ENCODE data around the gene CAPG.

The CAPG gene, protein sequence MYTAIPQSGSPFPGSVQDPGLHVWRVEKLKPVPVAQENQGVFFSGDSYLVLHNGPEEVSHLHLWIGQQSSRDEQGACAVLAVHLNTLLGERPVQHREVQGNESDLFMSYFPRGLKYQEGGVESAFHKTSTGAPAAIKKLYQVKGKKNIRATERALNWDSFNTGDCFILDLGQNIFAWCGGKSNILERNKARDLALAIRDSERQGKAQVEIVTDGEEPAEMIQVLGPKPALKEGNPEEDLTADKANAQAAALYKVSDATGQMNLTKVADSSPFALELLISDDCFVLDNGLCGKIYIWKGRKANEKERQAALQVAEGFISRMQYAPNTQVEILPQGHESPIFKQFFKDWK

GRCh38 chr2:85409845-85410583 lies at the start of gene CAPG:
Gene CAPG, minus strand, starts transcription at chr2:85410366. Its CDS starts 8,221 bp downstream, at chr2:85402145.
- CTCF ChIA-PET = interaction anchor here (0.6 to 1.4 kb wide), 2 partner anchors 128 to 142 kb away, joined by 3 to 4 read pairs; no protein-coding TSS in a partner anchor
- H3K4me1 ChIP-seq (ENCODE audit: control insufficient read depth, insufficient read depth, low read length) = no peaks in the 10 kb centered on the region; the same call in 1 of the 2 replicates
- no peaks in the 10 kb centered on the region for H3K9me3 ChIP-seq (ENCODE audit: control insufficient read depth, insufficient read depth, low read depth, low read length)
- no peak within 1 kb of the TSS for H3K27ac ChIP-seq (ENCODE audit: extremely low read depth, low read depth, low read length)
- H3K4me3 ChIP-seq (ENCODE audit: low read depth, low read length) = no peak within 1 kb of the TSS
- no peaks in the 10 kb centered on the region for H3K36me3 ChIP-seq (ENCODE audit: control insufficient read depth in 2 of 2, insufficient read depth in 1 of 2, low read length in 2 of 2)
- POLR2A ChIA-PET = no interaction called here
- TF ChIP-seq BCL11A (tag by site-specific recombination; IDR thresholded peaks at IDR 0.05; ENCODE audit: low read depth) = no peak
- TF ChIP-seq, protein P1, sequence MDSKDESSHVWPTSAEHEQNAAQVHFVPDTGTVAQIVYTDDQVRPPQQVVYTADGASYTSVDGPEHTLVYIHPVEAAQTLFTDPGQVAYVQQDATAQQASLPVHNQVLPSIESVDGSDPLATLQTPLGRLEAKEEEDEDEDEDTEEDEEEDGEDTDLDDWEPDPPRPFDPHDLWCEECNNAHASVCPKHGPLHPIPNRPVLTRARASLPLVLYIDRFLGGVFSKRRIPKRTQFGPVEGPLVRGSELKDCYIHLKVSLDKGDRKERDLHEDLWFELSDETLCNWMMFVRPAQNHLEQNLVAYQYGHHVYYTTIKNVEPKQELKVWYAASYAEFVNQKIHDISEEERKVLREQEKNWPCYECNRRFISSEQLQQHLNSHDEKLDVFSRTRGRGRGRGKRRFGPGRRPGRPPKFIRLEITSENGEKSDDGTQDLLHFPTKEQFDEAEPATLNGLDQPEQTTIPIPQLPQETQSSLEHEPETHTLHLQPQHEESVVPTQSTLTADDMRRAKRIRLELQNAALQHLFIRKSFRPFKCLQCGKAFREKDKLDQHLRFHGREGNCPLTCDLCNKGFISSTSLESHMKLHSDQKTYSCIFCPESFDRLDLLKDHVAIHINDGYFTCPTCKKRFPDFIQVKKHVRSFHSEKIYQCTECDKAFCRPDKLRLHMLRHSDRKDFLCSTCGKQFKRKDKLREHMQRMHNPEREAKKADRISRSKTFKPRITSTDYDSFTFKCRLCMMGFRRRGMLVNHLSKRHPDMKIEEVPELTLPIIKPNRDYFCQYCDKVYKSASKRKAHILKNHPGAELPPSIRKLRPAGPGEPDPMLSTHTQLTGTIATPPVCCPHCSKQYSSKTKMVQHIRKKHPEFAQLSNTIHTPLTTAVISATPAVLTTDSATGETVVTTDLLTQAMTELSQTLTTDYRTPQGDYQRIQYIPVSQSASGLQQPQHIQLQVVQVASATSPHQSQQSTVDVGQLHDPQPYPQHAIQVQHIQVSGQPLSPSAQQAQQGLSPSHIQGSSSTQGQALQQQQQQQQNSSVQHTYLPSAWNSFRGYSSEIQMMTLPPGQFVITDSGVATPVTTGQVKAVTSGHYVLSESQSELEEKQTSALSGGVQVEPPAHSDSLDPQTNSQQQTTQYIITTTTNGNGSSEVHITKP (tag by site-specific recombination; IDR thresholded peaks at IDR 0.05) = peak; percentile 24; the same call in 1 of the 2 replicates
- no peak for TF ChIP-seq ZNF670 (tag by site-specific recombination; IDR thresholded peaks at IDR 0.05; ENCODE audit: low read depth)
- TF ChIP-seq BCL11B (tag by site-specific recombination; IDR thresholded peaks at IDR 0.05; ENCODE audit: low read depth) = no peak
- TF ChIP-seq ZNF133 (tag by site-specific recombination; IDR thresholded peaks at IDR 0.05) = no peak
- 0 out of 2 replicates have a peak, but pooled peaks have one; percentile 11 for TF ChIP-seq KLF9 (tag by site-specific recombination; IDR thresholded peaks at IDR 0.05; ENCODE audit: low read depth)
- TF ChIP-seq ZBTB1 (tag by site-specific recombination; IDR thresholded peaks at IDR 0.05) = no peak
- no peak for TF ChIP-seq KLF7 (tag by site-specific recombination; IDR thresholded peaks at IDR 0.05; ENCODE audit: borderline replicate concordance)
- TF ChIP-seq EGR2 (tag by site-specific recombination; IDR thresholded peaks at IDR 0.05; ENCODE audit: low read depth) = peak; percentile 82
- no peak for TF ChIP-seq ZNF623 (tag by site-specific recombination; IDR thresholded peaks at IDR 0.05)
- no peak for TF ChIP-seq ZNF211 (tag by site-specific recombination; IDR thresholded peaks at IDR 0.05; ENCODE audit: low read depth)
- peak; percentile 68 for TF ChIP-seq ZFHX2 (tag by site-specific recombination; conservative IDR thresholded peaks at IDR 0.05)
- TF ChIP-seq ZNF366 (tag by site-specific recombination; conservative IDR thresholded peaks at IDR 0.05) = no peak
- TF ChIP-seq, protein P2, sequence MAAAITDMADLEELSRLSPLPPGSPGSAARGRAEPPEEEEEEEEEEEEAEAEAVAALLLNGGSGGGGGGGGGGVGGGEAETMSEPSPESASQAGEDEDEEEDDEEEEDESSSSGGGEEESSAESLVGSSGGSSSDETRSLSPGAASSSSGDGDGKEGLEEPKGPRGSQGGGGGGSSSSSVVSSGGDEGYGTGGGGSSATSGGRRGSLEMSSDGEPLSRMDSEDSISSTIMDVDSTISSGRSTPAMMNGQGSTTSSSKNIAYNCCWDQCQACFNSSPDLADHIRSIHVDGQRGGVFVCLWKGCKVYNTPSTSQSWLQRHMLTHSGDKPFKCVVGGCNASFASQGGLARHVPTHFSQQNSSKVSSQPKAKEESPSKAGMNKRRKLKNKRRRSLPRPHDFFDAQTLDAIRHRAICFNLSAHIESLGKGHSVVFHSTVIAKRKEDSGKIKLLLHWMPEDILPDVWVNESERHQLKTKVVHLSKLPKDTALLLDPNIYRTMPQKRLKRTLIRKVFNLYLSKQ (tag by site-specific recombination; IDR thresholded peaks at IDR 0.05; ENCODE audit: borderline replicate concordance) = no peak
- TF ChIP-seq ZNF558 (tag by site-specific recombination; IDR thresholded peaks at IDR 0.05) = no peak
- no peak for TF ChIP-seq ZNF112 (tag by site-specific recombination; IDR thresholded peaks at IDR 0.05)
- no peak for TF ChIP-seq ZFP37 (tag by site-specific recombination; IDR thresholded peaks at IDR 0.05)
- TF ChIP-seq, protein P3, sequence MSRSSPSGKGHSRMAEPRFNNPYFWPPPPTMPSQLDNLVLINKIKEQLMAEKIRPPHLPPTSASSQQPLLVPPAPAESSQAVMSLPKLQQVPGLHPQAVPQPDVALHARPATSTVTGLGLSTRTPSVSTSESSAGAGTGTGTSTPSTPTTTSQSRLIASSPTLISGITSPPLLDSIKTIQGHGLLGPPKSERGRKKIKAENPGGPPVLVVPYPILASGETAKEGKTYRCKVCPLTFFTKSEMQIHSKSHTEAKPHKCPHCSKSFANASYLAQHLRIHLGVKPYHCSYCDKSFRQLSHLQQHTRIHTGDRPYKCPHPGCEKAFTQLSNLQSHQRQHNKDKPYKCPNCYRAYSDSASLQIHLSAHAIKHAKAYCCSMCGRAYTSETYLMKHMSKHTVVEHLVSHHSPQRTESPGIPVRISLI (tag by site-specific recombination; IDR thresholded peaks at IDR 0.05) = no peak
- no peak for TF ChIP-seq ZNF555 (tag by site-specific recombination; conservative IDR thresholded peaks at IDR 0.05)
- no peak for TF ChIP-seq ZNF501 (tag by site-specific recombination; IDR thresholded peaks at IDR 0.05)
- peak; percentile 83 for TF ChIP-seq KLF1 (tag by site-specific recombination; IDR thresholded peaks at IDR 0.05)
- no peak for TF ChIP-seq ZNF214 (tag by site-specific recombination; IDR thresholded peaks at IDR 0.05; ENCODE audit: borderline replicate concordance)
- no peak for TF ChIP-seq ZNF398 (tag by site-specific recombination; IDR thresholded peaks at IDR 0.05)
- TF ChIP-seq, protein P4, sequence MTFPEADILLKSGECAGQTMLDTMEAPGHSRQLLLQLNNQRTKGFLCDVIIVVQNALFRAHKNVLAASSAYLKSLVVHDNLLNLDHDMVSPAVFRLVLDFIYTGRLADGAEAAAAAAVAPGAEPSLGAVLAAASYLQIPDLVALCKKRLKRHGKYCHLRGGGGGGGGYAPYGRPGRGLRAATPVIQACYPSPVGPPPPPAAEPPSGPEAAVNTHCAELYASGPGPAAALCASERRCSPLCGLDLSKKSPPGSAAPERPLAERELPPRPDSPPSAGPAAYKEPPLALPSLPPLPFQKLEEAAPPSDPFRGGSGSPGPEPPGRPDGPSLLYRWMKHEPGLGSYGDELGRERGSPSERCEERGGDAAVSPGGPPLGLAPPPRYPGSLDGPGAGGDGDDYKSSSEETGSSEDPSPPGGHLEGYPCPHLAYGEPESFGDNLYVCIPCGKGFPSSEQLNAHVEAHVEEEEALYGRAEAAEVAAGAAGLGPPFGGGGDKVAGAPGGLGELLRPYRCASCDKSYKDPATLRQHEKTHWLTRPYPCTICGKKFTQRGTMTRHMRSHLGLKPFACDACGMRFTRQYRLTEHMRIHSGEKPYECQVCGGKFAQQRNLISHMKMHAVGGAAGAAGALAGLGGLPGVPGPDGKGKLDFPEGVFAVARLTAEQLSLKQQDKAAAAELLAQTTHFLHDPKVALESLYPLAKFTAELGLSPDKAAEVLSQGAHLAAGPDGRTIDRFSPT (tag by site-specific recombination; IDR thresholded peaks at IDR 0.05) = 0 out of 2 replicates have a peak, but pooled peaks have one; percentile 21

Measured in HEK293 (cell line).